DND-41 (cell line): ENCODE data around the gene LGALS9B.
"Not testable (repeated sequence)": the region's sequence is repeated elsewhere in the genome, so short reads cannot be mapped to it uniquely, and the experiment has no call there.

ENCODE experiments used
- EZH2 ChIP-seq: IDR thresholded peaks from 3 replicates; pipeline ENCODE4 v1.6.1; 2012; ENCODE audit warnings: borderline replicate concordance, low read depth, mild to moderate bottlenecking, moderate library complexity, low read length, inconsistent platforms; ENCODE audit not compliant: severe bottlenecking
- TF ChIP-seq, protein P1 (sequence below): IDR thresholded peaks from 2 replicates; pipeline ENCODE4 v1.5.1; 2012; ENCODE audit warnings: borderline replicate concordance, low read length, moderate library complexity, mild to moderate bottlenecking; ENCODE audit not compliant: poor library complexity, severe bottlenecking; ENCODE audit errors: extremely low read depth

DNA sequence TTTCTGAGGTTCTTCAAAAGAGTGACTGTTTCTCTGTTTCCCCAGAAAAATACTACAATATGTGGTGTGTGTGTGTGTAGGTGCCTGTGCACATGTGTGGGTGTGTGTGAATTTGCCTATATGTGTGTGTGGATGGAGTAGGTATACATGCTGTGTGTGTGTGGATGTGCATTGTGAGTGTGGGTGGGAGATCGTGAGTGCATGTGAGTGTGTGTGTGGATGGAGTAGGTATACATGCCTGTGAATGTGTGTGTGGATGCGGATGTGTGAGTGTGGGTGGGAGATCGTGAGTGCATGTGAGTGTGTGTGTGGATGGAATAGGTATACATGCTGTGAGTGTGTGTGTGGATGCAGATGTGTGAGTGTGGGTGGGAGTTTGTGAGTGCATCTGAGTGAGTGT lies 32.2 kb downstream of the LGALS9B start:
- TF ChIP-seq, protein P1, sequence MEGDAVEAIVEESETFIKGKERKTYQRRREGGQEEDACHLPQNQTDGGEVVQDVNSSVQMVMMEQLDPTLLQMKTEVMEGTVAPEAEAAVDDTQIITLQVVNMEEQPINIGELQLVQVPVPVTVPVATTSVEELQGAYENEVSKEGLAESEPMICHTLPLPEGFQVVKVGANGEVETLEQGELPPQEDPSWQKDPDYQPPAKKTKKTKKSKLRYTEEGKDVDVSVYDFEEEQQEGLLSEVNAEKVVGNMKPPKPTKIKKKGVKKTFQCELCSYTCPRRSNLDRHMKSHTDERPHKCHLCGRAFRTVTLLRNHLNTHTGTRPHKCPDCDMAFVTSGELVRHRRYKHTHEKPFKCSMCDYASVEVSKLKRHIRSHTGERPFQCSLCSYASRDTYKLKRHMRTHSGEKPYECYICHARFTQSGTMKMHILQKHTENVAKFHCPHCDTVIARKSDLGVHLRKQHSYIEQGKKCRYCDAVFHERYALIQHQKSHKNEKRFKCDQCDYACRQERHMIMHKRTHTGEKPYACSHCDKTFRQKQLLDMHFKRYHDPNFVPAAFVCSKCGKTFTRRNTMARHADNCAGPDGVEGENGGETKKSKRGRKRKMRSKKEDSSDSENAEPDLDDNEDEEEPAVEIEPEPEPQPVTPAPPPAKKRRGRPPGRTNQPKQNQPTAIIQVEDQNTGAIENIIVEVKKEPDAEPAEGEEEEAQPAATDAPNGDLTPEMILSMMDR, result not testable (repeated sequence)
- TF ChIP-seq EZH2, result not testable (repeated sequence)
